Germinal center (tissue), 1 donor: ENCODE measurements around the gene GDF7.

Experiments used
- DNase-seq: peaks from one replicate; pipeline ENCODE4 v3.0.0; 2012; ENCODE audit warnings: mixed read lengths, low spot score

Gene GDF7

GRCh38 chr2:20674309-20674965 lies 7.5 kb downstream of the GDF7 start:
- no peak for DNase-seq

DNA sequence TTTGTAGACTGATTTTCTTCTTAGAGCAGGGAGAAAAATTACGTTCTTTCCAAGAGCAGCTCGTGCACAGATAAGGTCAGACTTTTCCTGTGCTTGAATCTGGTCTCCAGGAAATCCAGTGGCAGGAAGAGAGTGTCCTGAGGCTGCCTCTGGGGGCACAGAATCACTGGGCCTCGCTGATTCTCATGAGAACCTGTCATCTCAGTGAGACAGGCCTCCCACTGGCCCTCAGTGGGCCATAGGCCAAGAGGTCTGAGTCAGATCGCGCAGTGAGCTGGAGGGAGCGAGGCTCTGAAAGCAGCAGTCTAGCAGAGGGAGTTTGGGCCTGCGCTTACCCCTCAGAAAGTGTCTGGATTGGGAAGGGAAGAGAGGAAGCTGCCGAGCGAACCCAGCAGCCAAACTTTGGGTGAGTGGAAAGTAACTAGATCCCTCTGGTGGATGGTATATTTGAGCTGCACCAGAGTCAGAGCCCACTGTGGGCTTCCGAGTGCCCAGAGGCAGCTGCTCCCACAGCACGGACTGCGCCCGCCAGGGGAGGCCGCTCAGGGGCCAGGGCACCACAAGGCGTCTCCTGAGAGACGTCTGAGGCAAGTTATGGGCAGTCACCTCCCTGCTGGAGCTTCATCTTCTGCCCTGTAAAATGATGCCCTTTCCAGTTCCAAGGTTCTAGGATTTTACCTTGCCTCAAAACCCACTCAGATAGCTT lies 8.2 kb downstream of the GDF7 start:
- DNase-seq: no peak

- peak; percentile 75 for DNase-seq
Observed at GRCh38 chr2:20675701-20676352, 8.9 kb downstream of the GDF7 start.

DNA sequence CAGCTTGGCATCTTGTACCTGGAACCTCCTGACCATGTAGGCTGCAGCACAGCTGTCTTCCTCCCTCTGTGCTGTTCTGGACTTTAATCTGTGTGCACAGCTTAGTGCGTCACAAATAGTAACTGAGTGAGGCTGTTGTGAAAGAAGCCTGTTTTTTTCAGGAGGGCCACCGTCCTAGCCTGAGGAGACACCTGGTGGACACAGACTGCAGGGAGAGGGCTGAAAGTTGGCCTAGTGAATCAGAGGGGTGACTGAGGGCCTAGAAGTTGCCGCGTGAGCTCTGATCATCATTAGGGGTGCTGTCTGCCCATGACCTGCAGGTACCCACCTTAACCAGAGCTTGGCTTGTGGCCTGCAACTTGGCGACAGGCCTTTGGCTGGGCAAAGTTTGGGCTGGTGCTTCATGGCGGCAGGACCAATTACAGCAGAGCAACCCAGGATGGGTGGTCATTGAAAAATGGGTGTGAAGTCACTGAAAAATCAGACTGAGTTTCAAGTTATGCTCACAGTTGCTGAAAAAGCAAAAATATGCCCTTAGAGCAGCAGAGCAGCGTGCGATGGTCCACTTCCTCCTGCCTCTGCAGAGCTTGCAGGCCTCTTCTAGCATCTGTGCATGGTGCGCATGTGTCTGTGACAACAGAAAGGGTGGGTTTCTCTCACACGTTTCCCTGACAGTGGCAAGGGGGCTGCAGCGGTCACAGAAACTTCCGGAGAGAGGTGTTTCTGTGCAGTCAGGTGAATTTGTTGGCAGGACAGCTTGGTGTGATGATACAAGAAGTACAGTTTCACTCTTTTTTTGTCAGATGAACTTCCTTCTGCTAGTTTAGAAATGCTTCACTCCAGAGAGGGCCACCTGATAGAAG lies 9.6 kb downstream of the GDF7 start:
- no peak for DNase-seq

GRCh38 chr2:20677301-20678085 lies 10.5 kb downstream of the GDF7 start:
- DNase-seq: no peak

- no peak for DNase-seq
Observed at GRCh38 chr2:20678086-20678395, 11.1 kb downstream of the GDF7 start.

- no peak for DNase-seq
Observed at GRCh38 chr2:20678780-20679179, 11.8 kb downstream of the GDF7 start.

- DNase-seq: no peak
Observed at GRCh38 chr2:20680744-20681375, 13.9 kb downstream of the GDF7 start.

DNA sequence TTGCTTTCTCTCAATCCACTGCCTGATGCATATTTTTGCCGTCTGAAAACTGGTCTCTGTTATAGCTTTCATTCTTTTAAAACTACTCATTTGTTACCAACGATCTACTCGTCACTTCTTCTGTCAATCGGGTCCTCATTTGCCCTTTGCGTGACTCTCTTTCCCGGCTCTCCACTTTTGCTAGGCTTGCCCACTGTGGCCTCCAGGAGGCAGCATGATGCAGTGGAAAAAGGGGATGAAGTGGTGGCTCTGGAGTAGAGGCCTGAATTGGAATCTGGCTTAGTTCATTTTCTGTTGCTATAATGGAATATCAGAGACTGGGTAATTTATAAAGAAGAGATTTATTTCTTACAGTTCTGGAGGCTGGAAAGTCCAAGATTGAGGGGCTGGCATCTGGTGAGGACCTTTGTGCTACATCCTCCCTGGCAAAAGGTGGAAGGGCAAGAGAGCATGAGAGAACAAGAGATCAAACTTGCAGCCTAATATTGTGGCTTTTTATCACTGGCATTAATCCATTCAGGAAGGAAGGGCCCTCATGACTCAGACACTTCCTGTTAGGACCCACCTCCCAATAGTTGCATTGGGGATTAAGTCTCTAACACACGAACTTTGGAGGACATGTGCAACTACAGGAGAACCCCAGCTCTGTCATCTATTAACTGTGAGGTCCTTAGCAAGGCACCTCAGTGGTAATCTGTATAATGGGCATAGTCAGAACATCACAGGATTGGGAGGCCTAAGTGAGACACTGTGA lies 15.4 kb downstream of the GDF7 start:
- no peak for DNase-seq

GRCh38 chr2:20684581-20685063 lies 17.7 kb downstream of the GDF7 start:
- DNase-seq: no peak

GRCh38 chr2:20687260-20687832 lies 20.4 kb downstream of the GDF7 start:
- no peak for DNase-seq

- no peak for DNase-seq
Observed at GRCh38 chr2:20689428-20690264, 22.7 kb downstream of the GDF7 start.

DNA sequence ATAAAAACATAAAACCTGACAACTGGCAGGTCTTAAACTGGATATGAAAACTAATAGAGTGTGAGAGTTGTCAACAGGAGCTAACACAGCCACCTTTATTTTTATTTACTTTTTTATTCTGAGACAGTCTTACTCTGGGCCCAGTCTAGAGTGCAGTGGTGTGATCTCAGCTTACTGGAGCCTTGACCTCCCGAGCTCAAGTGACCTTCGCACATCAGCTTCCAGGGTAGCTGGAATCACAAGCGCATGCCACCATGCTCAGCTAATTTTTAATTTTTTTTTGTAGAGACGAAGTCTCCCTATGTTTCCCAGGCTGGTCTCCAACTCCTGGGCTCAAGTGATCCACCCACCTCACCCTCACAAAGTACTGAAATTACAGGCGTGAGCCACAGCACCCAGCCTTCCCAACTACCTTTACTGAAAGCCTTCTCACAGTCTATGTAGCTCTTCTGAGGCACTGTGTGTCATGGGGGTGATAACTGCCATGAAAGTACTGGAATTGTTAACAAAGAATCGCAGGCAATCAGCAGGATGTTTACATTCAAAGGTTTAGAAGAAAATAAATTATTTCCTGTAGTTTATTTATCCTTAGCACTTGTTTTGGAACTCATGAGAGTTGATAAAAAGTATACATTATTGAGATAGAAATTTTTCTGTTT lies 24.3 kb downstream of the GDF7 start:
- DNase-seq: no peak

DNA sequence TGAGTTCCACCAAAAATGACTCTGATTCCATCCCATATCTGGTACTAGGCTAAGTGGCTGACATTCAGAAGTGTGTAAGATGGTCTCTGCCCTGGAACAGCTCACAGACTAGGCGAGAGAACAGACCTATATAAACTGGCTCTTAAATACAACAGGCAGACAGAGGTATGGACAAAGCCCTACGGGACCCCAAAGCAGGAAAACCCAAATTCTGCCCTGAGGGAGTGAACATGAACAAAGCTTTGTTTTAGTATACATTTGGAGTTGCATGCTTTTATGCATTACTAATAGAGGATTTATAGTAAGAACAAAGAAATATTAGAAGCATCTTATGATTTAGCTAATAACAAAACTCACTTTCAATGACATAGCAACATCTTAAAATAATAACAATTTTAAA lies 25.1 kb downstream of the GDF7 start:
- DNase-seq: no peak

DNA sequence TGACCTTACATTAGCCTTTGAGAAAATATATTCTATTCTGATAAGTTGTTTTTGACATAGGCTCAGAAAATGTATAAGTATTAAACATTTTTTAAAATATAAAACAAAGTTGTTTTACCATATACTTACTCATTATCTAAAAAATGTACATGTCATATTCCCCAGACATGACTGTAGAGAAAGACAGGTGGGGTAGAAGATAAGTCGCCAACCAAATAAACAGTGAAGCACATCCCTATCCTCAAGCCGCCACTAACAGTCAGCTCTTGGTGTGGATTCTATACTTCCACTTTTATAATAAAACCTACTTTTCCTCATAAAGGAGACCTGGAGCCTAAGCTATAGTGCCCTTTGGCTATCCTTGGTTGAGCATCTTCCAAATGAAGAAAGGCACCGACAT lies 26.4 kb downstream of the GDF7 start:
- no peak for DNase-seq

- DNase-seq: no peak
Observed at GRCh38 chr2:20696366-20696765, 29.4 kb downstream of the GDF7 start.

- DNase-seq: no peak
Observed at GRCh38 chr2:20697322-20697934, 30.5 kb downstream of the GDF7 start.
